ENCODE results near the gene LPCAT3.

GRCh38 chr12:6951551-6952120, 66.6 kb downstream of the LPCAT3 start:
- TF ChIP-seq KDM1A (IDR thresholded peaks at IDR 0.05; ENCODE audit: low read depth) (no peak), SMC3 (IDR thresholded peaks at IDR 0.05) (no peak), TFCP2L1 (CRISPR knock-in tag; IDR thresholded peaks at IDR 0.05) (no peak), SREBF2 (IDR thresholded peaks at IDR 0.05) (no peak), GATA3 (IDR thresholded peaks at IDR 0.05; ENCODE audit: borderline replicate concordance) (no peak), POLR2A (IDR thresholded peaks at IDR 0.05; ENCODE audit: low read length) (no peak), RCOR1 (IDR thresholded peaks at IDR 0.05; ENCODE audit: low read depth, low read length) (no peak), ZFP36 (IDR thresholded peaks at IDR 0.05; ENCODE audit: borderline replicate concordance, partially characterized antibody) (no peak), TP53 (CRISPR knock-in tag; IDR thresholded peaks at IDR 0.05) (no peak), BHLHE40 (IDR thresholded peaks at IDR 0.05; ENCODE audit: low read depth, low read length) (no peak), RFX5 (IDR thresholded peaks at IDR 0.05) (no peak)
- TF ChIP-seq, protein P1, sequence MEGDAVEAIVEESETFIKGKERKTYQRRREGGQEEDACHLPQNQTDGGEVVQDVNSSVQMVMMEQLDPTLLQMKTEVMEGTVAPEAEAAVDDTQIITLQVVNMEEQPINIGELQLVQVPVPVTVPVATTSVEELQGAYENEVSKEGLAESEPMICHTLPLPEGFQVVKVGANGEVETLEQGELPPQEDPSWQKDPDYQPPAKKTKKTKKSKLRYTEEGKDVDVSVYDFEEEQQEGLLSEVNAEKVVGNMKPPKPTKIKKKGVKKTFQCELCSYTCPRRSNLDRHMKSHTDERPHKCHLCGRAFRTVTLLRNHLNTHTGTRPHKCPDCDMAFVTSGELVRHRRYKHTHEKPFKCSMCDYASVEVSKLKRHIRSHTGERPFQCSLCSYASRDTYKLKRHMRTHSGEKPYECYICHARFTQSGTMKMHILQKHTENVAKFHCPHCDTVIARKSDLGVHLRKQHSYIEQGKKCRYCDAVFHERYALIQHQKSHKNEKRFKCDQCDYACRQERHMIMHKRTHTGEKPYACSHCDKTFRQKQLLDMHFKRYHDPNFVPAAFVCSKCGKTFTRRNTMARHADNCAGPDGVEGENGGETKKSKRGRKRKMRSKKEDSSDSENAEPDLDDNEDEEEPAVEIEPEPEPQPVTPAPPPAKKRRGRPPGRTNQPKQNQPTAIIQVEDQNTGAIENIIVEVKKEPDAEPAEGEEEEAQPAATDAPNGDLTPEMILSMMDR (IDR thresholded peaks at IDR 0.05): no peak
